IMR-90 (cell line): ENCODE results near the gene SLC22A2. TPM values are rescaled to one million over a fixed set of nuclear protein-coding genes. Genes with fewer than 3 reads are reported as not detected.

Source experiments
- ATAC-seq: fragments of 200-7000 bp; cut with Tn5 transposase; 2 replicates; pipeline ENCODE4 v1.9.1; 2020; ENCODE audit warnings: low read depth, mild to moderate bottlenecking, moderate library complexity
- BruUV-seq: library from RNA; stranded (reverse); fragments of 400-500 nt; replicated peaks from 2 replicates; lab custom pipeline; 2021; lab: Mats Ljungman, UMichigan
- CTCF ChIA-PET: fragments of 300-600 bp; formaldehyde crosslinking; extraction: SDS; loops from one replicate; lab custom pipeline; 2021; ENCODE audit warnings: antibody characterized with exemption; lab: Yijun Ruan, JAX
- POLR2A ChIA-PET: fragments of 300-600 bp; sonication (Branson Sonifier 250); formaldehyde crosslinking; loops from one replicate; lab custom pipeline; 2022; ENCODE audit warnings: antibody characterized with exemption; ENCODE audit not compliant: unreplicated experiment; lab: Charles Lee
- DNase-seq: peaks from one replicate; pipeline ENCODE4 v3.0.0; 2013
- H2AFZ ChIP-seq: replicated peaks from 2 replicates; pipeline ENCODE3; 2013; ENCODE audit warnings: low read length, mild to moderate bottlenecking; ENCODE audit not compliant: poor library complexity
- H2AK5ac ChIP-seq: 2 replicates; pipeline ENCODE4 v1.6.1; 2013; ENCODE audit warnings: low read depth, low read length, inconsistent platforms
- H2AK9ac ChIP-seq: replicated peaks from 2 replicates; pipeline ENCODE3; 2013; ENCODE audit warnings: mild to moderate bottlenecking, low read depth, low read length, moderate library complexity; ENCODE audit not compliant: poor library complexity
- H2BK120ac ChIP-seq: 2 replicates; pipeline ENCODE4 v1.6.1; 2013; ENCODE audit warnings: low read depth, low read length, inconsistent platforms
- H2BK15ac ChIP-seq: 3 replicates; pipeline ENCODE4 v1.6.1; 2013; ENCODE audit warnings: low read depth, low read length, inconsistent platforms
- H2BK20ac ChIP-seq: 2 replicates; pipeline ENCODE4 v1.6.1; 2013; ENCODE audit warnings: low read depth, mild to moderate bottlenecking, inconsistent platforms, low read length, moderate library complexity
- H2BK5ac ChIP-seq: 2 replicates; pipeline ENCODE4 v1.6.1; 2013; ENCODE audit warnings: mild to moderate bottlenecking, low read depth, low read length, inconsistent platforms; ENCODE audit not compliant: poor library complexity, severe bottlenecking
- H3K14ac ChIP-seq: replicated peaks from 2 replicates; pipeline ENCODE4 v1.6.1; 2013; ENCODE audit warnings: low read depth, low read length, inconsistent platforms
- H3K18ac ChIP-seq: 2 replicates; pipeline ENCODE4 v1.6.1; 2013; ENCODE audit warnings: low read depth, low read length, control low read depth
- H3K23ac ChIP-seq: 2 replicates; pipeline ENCODE4 v1.6.1; 2013; ENCODE audit warnings: low read depth, low read length, inconsistent platforms
- H3K27ac ChIP-seq: 2 replicates; pipeline ENCODE4 v1.5.1; 2013; ENCODE audit warnings: mild to moderate bottlenecking, control low read depth, low read length; ENCODE audit not compliant: insufficient read depth
- H3K27me3 ChIP-seq: 2 replicates; pipeline ENCODE4 v1.6.1; 2013; ENCODE audit warnings: low read length; ENCODE audit not compliant: control insufficient read depth, insufficient read depth
- H3K36me3 ChIP-seq: 2 replicates; pipeline ENCODE4 v1.6.1; 2013; ENCODE audit warnings: low read length, mixed read lengths; ENCODE audit not compliant: control insufficient read depth, insufficient read depth
- H3K4ac ChIP-seq: 2 replicates; pipeline ENCODE4 v1.6.1; 2013; ENCODE audit warnings: low read depth, low read length, inconsistent platforms
- H3K4me1 ChIP-seq: 2 replicates; pipeline ENCODE4 v1.6.1; 2013; ENCODE audit warnings: low read length, mixed read lengths; ENCODE audit not compliant: control insufficient read depth, insufficient read depth
- H3K4me2 ChIP-seq: 2 replicates; pipeline ENCODE4 v1.6.1; 2013; ENCODE audit warnings: low read depth, mild to moderate bottlenecking, control low read depth, low read length, moderate library complexity
- H3K4me3 ChIP-seq: 2 replicates; pipeline ENCODE4 v1.5.1; 2013; ENCODE audit warnings: low read depth, mild to moderate bottlenecking, control low read depth, low read length, moderate library complexity; ENCODE audit not compliant: insufficient read depth
- H3K56ac ChIP-seq: 2 replicates; pipeline ENCODE4 v1.6.1; 2013; ENCODE audit warnings: low read length, inconsistent platforms; ENCODE audit not compliant: insufficient read depth; ENCODE audit errors: extremely low read depth
- H3K79me1 ChIP-seq, 2 experiments: 2 replicates each; pipeline ENCODE4 v1.6.1; 2013; ENCODE audit warnings: low read length in 2 of 2, inconsistent platforms in 1 of 2, low read depth in 1 of 2
- H3K9ac ChIP-seq: 2 replicates; pipeline ENCODE4 v1.6.1; 2013; ENCODE audit warnings: low read depth, low read length, control low read depth
- H3K9me1 ChIP-seq: 2 replicates; pipeline ENCODE4 v1.6.1; 2013; ENCODE audit warnings: low read length, inconsistent platforms; ENCODE audit not compliant: insufficient read depth
- H3K9me3 ChIP-seq: 2 replicates; pipeline ENCODE4 v1.6.1; 2013; ENCODE audit warnings: low read length; ENCODE audit not compliant: control insufficient read depth, insufficient read depth
- H4K20me1 ChIP-seq: 2 replicates; pipeline ENCODE4 v1.6.1; 2013; ENCODE audit warnings: low read length, inconsistent platforms; ENCODE audit not compliant: insufficient read depth
- H4K5ac ChIP-seq: 2 replicates; pipeline ENCODE4 v1.6.1; 2013; ENCODE audit warnings: mild to moderate bottlenecking, low read depth, low read length, control low read depth
- H4K8ac ChIP-seq, 2 experiments: 2 replicates each; pipeline ENCODE4 v1.6.1; 2013; ENCODE audit warnings: low read depth in 2 of 2, low read length in 2 of 2, control low read depth in 1 of 2, inconsistent platforms in 1 of 2
- H4K91ac ChIP-seq: 2 replicates; pipeline ENCODE4 v1.6.1; 2013; ENCODE audit warnings: low read depth, low read length, inconsistent platforms; ENCODE audit not compliant: insufficient read depth
- BHLHE40 ChIP-seq: fragments of 150-350 bp; IDR thresholded peaks from 2 replicates; pipeline ENCODE4 v1.6.1; 2016; ENCODE audit warnings: mild to moderate bottlenecking, low read depth, low read length
- CEBPB ChIP-seq: IDR thresholded peaks from 2 replicates; pipeline ENCODE4 v1.6.1; 2012; ENCODE audit warnings: low read depth, low read length, improper control_type of control experiment
- CHD1 ChIP-seq: IDR thresholded peaks from 2 replicates; pipeline ENCODE4 v1.6.1; 2012; ENCODE audit warnings: low read depth, low read length, improper control_type of control experiment
- CTCF ChIP-seq: conservative IDR thresholded peaks from 2 replicates; pipeline ENCODE4 v1.5.1; 2012; ENCODE audit warnings: mild to moderate bottlenecking, low read depth, low read length, improper control_type of control experiment
- FOS ChIP-seq: fragments of 150-350 bp; IDR thresholded peaks from 2 replicates; pipeline ENCODE4 v1.6.1; 2016; ENCODE audit warnings: low read depth, low read length
- MAFK ChIP-seq: IDR thresholded peaks from 2 replicates; pipeline ENCODE4 v1.6.1; 2012; ENCODE audit warnings: low read depth, low read length, improper control_type of control experiment
- MAZ ChIP-seq: IDR thresholded peaks from 2 replicates; pipeline ENCODE4 v1.6.1; 2012; ENCODE audit warnings: low read depth, mild to moderate bottlenecking, low read length, improper control_type of control experiment, moderate library complexity, borderline replicate concordance
- POLR2A ChIP-seq: IDR thresholded peaks from 2 replicates; pipeline ENCODE4 v1.6.1; 2012; ENCODE audit warnings: mild to moderate bottlenecking, low read depth, low read length
- RCOR1 ChIP-seq: IDR thresholded peaks from 2 replicates; pipeline ENCODE4 v1.6.1; 2012; ENCODE audit warnings: mild to moderate bottlenecking, low read length, improper control_type of control experiment; ENCODE audit not compliant: insufficient replicate concordance
- SMC3 ChIP-seq: fragments of 150-350 bp; IDR thresholded peaks from 2 replicates; pipeline ENCODE4 v1.6.1; 2016; ENCODE audit warnings: low read depth, mild to moderate bottlenecking, antibody characterized with exemption, low read length, moderate library complexity
- WGBS, 2 experiments: methylation state at CpG; one replicate each; pipeline versions ENCODE4 v1.1.5 to v1.1.7; 2013; ENCODE audit warnings: missing lambda C conversion rate in 2 of 2; ENCODE audit not compliant: insufficient read length in 1 of 2; ENCODE audit errors: extremely low coverage in 2 of 2; 5-methylcytosine and 5-hydroxymethylcytosine counted together
- dilution Hi-C: fragments of 300-500 bp; cut with HindIII; formaldehyde crosslinking; loops from one replicate; pipeline ENCODE4 v1.14.3; 2018; ENCODE audit warnings: low sequenced_read_pairs; ENCODE audit not compliant: unreplicated experiment
- in situ Hi-C: fragments of 300-500 bp; cut with MboI; formaldehyde crosslinking; loops from 3 replicates; pipeline ENCODE4 v1.14.3; 2019; ENCODE audit warnings: low sequenced_read_pairs, inconsistent platforms, mixed read lengths
- intact Hi-C: fragments of 100-400 bp; cut with micrococcal nuclease; formaldehyde crosslinking; loops from 2 replicates; pipeline ENCODE4 v1.10.0; 2022
- polyA plus RNA-seq, 3 experiments: library from polyadenylated mRNA; depleted of rRNA; stranded (reverse); fragments of >200 nt; gene quantifications; 2 replicates each; pipeline ENCODE4 v1.2.3, GENCODE V29; 2012; ENCODE audit warnings: low replicate concordance in 1 of 3
- total RNA-seq: library from RNA; depleted of rRNA; stranded (reverse); fragments of >200 nt; gene quantifications from 2 replicates; pipeline ENCODE4 v1.2.3, GENCODE V29; 2012

Gene SLC22A2
- total and polyA plus RNA-seq, 2 of the 4 experiments (the other 2 are of a cell fraction) = not detected

- intact Hi-C loops = no loop called here
- Histone ChIP-seq H3K36me3 (no peaks in the 10 kb centered on the region), H3K9me1 (no peaks in the 10 kb centered on the region), H3K79me1 (no peaks in the 10 kb centered on the region), H3K14ac (no peak overlapping the region), H4K5ac (no peak overlapping the region), H2AK9ac (no peak overlapping the region), H4K91ac (no peak overlapping the region), H3K27me3 (no peaks in the 10 kb centered on the region), H2AFZ (no peak overlapping the region), H2BK120ac (no peak overlapping the region), H3K9me3 (peaks cover 14% of the 10 kb centered on the region), H3K4me2 (no peak overlapping the region), H2BK15ac (no peak overlapping the region), H3K18ac (no peak overlapping the region), H4K8ac (no peak overlapping the region), H3K23ac (no peak overlapping the region), H3K27ac (no peak overlapping the region), H3K9ac (no peak overlapping the region), H3K56ac (no peak overlapping the region), H2BK20ac (no peak overlapping the region), H2AK5ac (no peak overlapping the region), H3K4me3 (no peak overlapping the region), H2BK5ac (no peak overlapping the region), H4K20me1 (no peaks in the 10 kb centered on the region), H3K4ac (no peak overlapping the region), H3K4me1 (no peaks in the 10 kb centered on the region)
- ATAC-seq = no peak
- WGBS, 2 experiments = 67% methylated on average over 3 of the region's 15 CpGs; no CpG with 5 or more reads in 1 of the 2 experiments
- no peak for DNase-seq
- no TSS peak for BruUV-seq
- ChIA-PET POLR2A (no interaction called here), CTCF (no interaction called here)
- in situ Hi-C loops = no loop called here
- dilution Hi-C loops = no loop called here
- no peak for TF ChIP-seq BHLHE40
- no peak for TF ChIP-seq MAZ
- no peak for TF ChIP-seq CEBPB
- no peak for TF ChIP-seq CTCF
- no peak for TF ChIP-seq CHD1
- TF ChIP-seq MAFK = no peak
- TF ChIP-seq POLR2A = no peak
- TF ChIP-seq SMC3 = no peak
- no peak for TF ChIP-seq RCOR1
- no peak for TF ChIP-seq FOS
Measured at GRCh38 chr6:160277546-160277945, 18.9 kb upstream of the SLC22A2 start.
